ENCODE results near the gene ASTN2. TPM values are rescaled to one million over a fixed set of nuclear protein-coding genes. Genes with fewer than 3 reads are reported as not detected.

The ASTN2 gene
- polyA plus RNA-seq, 1 donor from 2014 or later: 6.8 TPM

DNA sequence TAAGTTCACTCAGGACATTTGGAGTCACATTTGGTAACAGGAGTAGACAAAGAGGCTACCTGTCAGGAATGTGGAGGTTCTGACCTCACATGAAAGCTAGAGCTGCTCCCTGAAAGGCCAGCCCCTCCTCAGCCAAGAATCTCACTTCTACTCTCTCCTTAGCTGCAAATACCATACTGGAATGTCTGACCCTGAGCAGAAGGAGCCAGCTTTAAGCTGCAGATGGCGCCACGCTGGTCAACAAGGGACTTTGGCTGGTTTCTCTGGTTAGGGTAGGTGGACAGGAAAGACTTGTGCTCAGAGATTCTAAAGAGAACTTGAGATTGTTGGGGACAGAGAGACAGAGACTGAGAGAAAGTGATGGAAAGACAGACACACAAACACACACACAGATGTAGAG lies 21.9 kb downstream of the ASTN2 start:
- Histone ChIP-seq H3K9me2 (ENCODE audit: insufficient read depth, low read length) (no peaks in the 10 kb centered on the region), H3F3A (ENCODE audit: insufficient read depth, low read length, poor library complexity, severe bottlenecking) (no peaks in the 10 kb centered on the region), H3K9me3 (ENCODE audit: low read length) (no peaks in the 10 kb centered on the region), H3K9ac (ENCODE audit: low read length) (no peak overlapping the region), H2AFZ (ENCODE audit: low read depth, low read length) (no peak overlapping the region), H3K4me3 (ENCODE audit: low read length) (no peak overlapping the region), H4K20me1 (ENCODE audit: insufficient read depth) (no peaks in the 10 kb centered on the region), H3K27me3 (ENCODE audit: insufficient read depth, low read depth, low read length) (no peaks in the 10 kb centered on the region), H3K4me2 (ENCODE audit: low read length) (no peak overlapping the region), H3K27ac (ENCODE audit: low read length) (no peak overlapping the region), H3K36me3 (ENCODE audit: insufficient read depth, low read length) (no peaks in the 10 kb centered on the region), H3K79me2 (replicated peaks; ENCODE audit: insufficient read depth, low read length) (no peaks in the 10 kb centered on the region)
- TF ChIP-seq TAF1 (IDR thresholded peaks at IDR 0.05; ENCODE audit: low read depth) (no peak), EZH2 (IDR thresholded peaks at IDR 0.05; ENCODE audit: borderline replicate concordance, insufficient read depth, low read length, poor library complexity, severe bottlenecking) (no peak), MXI1 (conservative IDR thresholded peaks at IDR 0.05; ENCODE audit: poor library complexity, severe bottlenecking) (no peak), EP300 (conservative IDR thresholded peaks at IDR 0.05; ENCODE audit: poor library complexity, severe bottlenecking) (no peak), RAD21 (conservative IDR thresholded peaks at IDR 0.05) (no peak), POLR2AphosphoS5 (IDR thresholded peaks at IDR 0.05) (no peak)
- TF ChIP-seq, protein P1, sequence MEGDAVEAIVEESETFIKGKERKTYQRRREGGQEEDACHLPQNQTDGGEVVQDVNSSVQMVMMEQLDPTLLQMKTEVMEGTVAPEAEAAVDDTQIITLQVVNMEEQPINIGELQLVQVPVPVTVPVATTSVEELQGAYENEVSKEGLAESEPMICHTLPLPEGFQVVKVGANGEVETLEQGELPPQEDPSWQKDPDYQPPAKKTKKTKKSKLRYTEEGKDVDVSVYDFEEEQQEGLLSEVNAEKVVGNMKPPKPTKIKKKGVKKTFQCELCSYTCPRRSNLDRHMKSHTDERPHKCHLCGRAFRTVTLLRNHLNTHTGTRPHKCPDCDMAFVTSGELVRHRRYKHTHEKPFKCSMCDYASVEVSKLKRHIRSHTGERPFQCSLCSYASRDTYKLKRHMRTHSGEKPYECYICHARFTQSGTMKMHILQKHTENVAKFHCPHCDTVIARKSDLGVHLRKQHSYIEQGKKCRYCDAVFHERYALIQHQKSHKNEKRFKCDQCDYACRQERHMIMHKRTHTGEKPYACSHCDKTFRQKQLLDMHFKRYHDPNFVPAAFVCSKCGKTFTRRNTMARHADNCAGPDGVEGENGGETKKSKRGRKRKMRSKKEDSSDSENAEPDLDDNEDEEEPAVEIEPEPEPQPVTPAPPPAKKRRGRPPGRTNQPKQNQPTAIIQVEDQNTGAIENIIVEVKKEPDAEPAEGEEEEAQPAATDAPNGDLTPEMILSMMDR (IDR thresholded peaks at IDR 0.05; ENCODE audit: poor library complexity, severe bottlenecking): no peak
- TF ChIP-seq, protein P2, sequence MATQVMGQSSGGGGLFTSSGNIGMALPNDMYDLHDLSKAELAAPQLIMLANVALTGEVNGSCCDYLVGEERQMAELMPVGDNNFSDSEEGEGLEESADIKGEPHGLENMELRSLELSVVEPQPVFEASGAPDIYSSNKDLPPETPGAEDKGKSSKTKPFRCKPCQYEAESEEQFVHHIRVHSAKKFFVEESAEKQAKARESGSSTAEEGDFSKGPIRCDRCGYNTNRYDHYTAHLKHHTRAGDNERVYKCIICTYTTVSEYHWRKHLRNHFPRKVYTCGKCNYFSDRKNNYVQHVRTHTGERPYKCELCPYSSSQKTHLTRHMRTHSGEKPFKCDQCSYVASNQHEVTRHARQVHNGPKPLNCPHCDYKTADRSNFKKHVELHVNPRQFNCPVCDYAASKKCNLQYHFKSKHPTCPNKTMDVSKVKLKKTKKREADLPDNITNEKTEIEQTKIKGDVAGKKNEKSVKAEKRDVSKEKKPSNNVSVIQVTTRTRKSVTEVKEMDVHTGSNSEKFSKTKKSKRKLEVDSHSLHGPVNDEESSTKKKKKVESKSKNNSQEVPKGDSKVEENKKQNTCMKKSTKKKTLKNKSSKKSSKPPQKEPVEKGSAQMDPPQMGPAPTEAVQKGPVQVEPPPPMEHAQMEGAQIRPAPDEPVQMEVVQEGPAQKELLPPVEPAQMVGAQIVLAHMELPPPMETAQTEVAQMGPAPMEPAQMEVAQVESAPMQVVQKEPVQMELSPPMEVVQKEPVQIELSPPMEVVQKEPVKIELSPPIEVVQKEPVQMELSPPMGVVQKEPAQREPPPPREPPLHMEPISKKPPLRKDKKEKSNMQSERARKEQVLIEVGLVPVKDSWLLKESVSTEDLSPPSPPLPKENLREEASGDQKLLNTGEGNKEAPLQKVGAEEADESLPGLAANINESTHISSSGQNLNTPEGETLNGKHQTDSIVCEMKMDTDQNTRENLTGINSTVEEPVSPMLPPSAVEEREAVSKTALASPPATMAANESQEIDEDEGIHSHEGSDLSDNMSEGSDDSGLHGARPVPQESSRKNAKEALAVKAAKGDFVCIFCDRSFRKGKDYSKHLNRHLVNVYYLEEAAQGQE (IDR thresholded peaks at IDR 0.05; ENCODE audit: borderline replicate concordance): no peak

DNA sequence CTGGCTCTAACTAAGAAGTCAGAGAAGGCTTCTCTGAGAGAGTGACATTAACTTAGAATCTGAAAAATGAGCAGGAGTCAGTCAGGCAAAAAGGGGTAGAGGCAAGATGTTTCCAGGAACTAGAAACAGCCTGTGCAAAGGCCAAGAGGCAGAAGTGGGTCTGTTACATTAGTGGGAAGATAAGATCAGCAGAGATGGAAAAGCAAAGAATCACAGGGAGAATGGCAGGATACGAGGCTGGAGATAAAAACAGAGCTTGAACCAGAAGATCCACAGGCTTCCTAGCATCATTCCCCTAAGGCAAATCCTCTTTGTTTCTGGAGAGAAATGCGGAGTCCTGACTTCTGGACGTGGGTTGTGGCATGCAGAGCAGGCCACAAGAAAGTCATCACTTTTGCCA lies 27.4 kb downstream of the ASTN2 start:
- H3K9me3 ChIP-seq (ENCODE audit: low read length): no peaks in the 10 kb centered on the region
- H3K9me2 ChIP-seq (ENCODE audit: insufficient read depth, low read length): no peaks in the 10 kb centered on the region
- TF ChIP-seq EZH2 (IDR thresholded peaks at IDR 0.05; ENCODE audit: borderline replicate concordance, insufficient read depth, low read length, poor library complexity, severe bottlenecking) (no peak), POLR2AphosphoS5 (IDR thresholded peaks at IDR 0.05) (no peak), EP300 (conservative IDR thresholded peaks at IDR 0.05; ENCODE audit: poor library complexity, severe bottlenecking) (no peak), RAD21 (conservative IDR thresholded peaks at IDR 0.05) (no peak), TAF1 (IDR thresholded peaks at IDR 0.05; ENCODE audit: low read depth) (no peak), SMC3 (conservative IDR thresholded peaks at IDR 0.05; ENCODE audit: poor library complexity) (no peak), MXI1 (conservative IDR thresholded peaks at IDR 0.05; ENCODE audit: poor library complexity, severe bottlenecking) (no peak)
- TF ChIP-seq, protein P1 (IDR thresholded peaks at IDR 0.05; ENCODE audit: poor library complexity, severe bottlenecking): no peak
- TF ChIP-seq, protein P2 (IDR thresholded peaks at IDR 0.05; ENCODE audit: borderline replicate concordance): no peak
- H3K36me3 ChIP-seq (ENCODE audit: insufficient read depth, low read length): peaks cover 3% of the 10 kb centered on the region
- no peak overlapping the region for H3K4me3 ChIP-seq (ENCODE audit: low read length)
- no peaks in the 10 kb centered on the region for H3K27me3 ChIP-seq (ENCODE audit: insufficient read depth, low read depth, low read length)
- no peaks in the 10 kb centered on the region for H4K20me1 ChIP-seq (ENCODE audit: insufficient read depth)
- no peaks in the 10 kb centered on the region for H3F3A ChIP-seq (ENCODE audit: insufficient read depth, low read length, poor library complexity, severe bottlenecking)
- no peak overlapping the region for H2AFZ ChIP-seq (ENCODE audit: low read depth, low read length)
- H3K9ac ChIP-seq (ENCODE audit: low read length): no peak overlapping the region
- no peaks in the 10 kb centered on the region for H3K79me2 ChIP-seq (replicated peaks; ENCODE audit: insufficient read depth, low read length)
- no peak overlapping the region for H3K4me2 ChIP-seq (ENCODE audit: low read length)
- H3K27ac ChIP-seq (ENCODE audit: low read length): no peak overlapping the region
